Esophagus squamous epithelium (tissue), 4 donors: ENCODE results near the gene ALDH18A1.

Experiments used
- POLR2A ChIP-seq, 4 donors: fragments of 450-650 bp; IDR thresholded peaks; one replicate each; pipeline ENCODE4 v1.6.1; 2017; ENCODE audit warnings: antibody characterized with exemption in 4 of 4, mild to moderate bottlenecking in 4 of 4, moderate library complexity in 3 of 4
- TF ChIP-seq, protein P1 (sequence below), 6 experiments: fragments of 450-650 bp in 4 of 6; fragments of 200-600 bp in 2 of 6; sonication (generic) in 2 of 6; IDR thresholded peaks; one replicate each; pipeline ENCODE4 v1.5.1; 2016 to 2019; ENCODE audit warnings: antibody characterized with exemption in 6 of 6, mild to moderate bottlenecking in 4 of 6, moderate library complexity in 4 of 6

DNA sequence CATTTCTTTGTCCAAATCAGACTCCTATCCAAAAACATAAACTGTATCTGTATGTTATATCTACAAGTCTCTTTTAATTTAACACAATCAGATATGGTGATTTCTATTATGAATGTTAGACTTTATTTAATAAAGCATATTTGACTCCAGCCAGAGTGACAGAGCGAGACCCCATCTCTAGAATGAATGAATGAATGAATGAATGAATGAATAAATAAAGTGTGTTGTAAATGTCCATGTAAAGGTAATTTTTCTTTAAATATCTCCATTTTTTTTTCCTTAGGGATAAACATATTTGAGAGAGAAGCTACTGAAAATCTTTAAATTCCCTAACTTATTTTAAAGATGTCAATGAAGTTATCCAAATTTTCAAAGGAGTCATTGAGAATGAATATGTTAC is 18.1 kb upstream of the ALDH18A1 start:
- TF ChIP-seq, protein P1, sequence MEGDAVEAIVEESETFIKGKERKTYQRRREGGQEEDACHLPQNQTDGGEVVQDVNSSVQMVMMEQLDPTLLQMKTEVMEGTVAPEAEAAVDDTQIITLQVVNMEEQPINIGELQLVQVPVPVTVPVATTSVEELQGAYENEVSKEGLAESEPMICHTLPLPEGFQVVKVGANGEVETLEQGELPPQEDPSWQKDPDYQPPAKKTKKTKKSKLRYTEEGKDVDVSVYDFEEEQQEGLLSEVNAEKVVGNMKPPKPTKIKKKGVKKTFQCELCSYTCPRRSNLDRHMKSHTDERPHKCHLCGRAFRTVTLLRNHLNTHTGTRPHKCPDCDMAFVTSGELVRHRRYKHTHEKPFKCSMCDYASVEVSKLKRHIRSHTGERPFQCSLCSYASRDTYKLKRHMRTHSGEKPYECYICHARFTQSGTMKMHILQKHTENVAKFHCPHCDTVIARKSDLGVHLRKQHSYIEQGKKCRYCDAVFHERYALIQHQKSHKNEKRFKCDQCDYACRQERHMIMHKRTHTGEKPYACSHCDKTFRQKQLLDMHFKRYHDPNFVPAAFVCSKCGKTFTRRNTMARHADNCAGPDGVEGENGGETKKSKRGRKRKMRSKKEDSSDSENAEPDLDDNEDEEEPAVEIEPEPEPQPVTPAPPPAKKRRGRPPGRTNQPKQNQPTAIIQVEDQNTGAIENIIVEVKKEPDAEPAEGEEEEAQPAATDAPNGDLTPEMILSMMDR (IDR thresholded peaks at IDR 0.05) = no peak
- no peak for TF ChIP-seq POLR2A (IDR thresholded peaks at IDR 0.05)
